CD4-positive, alpha-beta memory T cell (primary cell): Measurements from ENCODE around the gene DHRS12. TPM values are rescaled to one million over a fixed set of nuclear protein-coding genes. Genes with fewer than 3 reads are reported as not detected.

Experiments used
- CTCF ChIA-PET: fragments of 350-600 bp; sonication (Branson Sonifier 250); formaldehyde crosslinking; loops from one replicate; lab custom pipeline; 2021; ENCODE audit warnings: inconsistent platforms; ENCODE audit not compliant: partially characterized antibody; lab: Charles Lee
- POLR2A ChIA-PET: fragments of 350-600 bp; sonication (Branson Sonifier 250); formaldehyde crosslinking; loops from one replicate; lab custom pipeline; 2021; ENCODE audit not compliant: partially characterized antibody; lab: Charles Lee
- DNase-seq, 5 donors: peaks; one replicate each; pipeline versions ENCODE4 v3.0.0 to v3.0.0-alpha.2; 2020 to 2022; ENCODE audit warnings: mixed read lengths in 1 of 5
- H3K27ac ChIP-seq: one replicate; pipeline ENCODE4 v1.7.0; 2013; ENCODE audit warnings: low read depth, low read length
- H3K27me3 ChIP-seq: 2 replicates; pipeline ENCODE4 v1.7.0; 2013; ENCODE audit warnings: mild to moderate bottlenecking, low read length, moderate library complexity; ENCODE audit not compliant: insufficient read depth
- H3K36me3 ChIP-seq: 2 replicates; pipeline ENCODE4 v1.7.0; 2013; ENCODE audit warnings: mild to moderate bottlenecking, low read length, moderate library complexity; ENCODE audit not compliant: insufficient read depth
- H3K4me1 ChIP-seq: 2 replicates; pipeline ENCODE4 v1.7.0; 2013; ENCODE audit warnings: mild to moderate bottlenecking, low read length, moderate library complexity; ENCODE audit not compliant: insufficient read depth
- H3K4me3 ChIP-seq, 2 donors: one replicate each; pipeline ENCODE4 v1.7.0; 2013; ENCODE audit warnings: low read length in 2 of 2, mild to moderate bottlenecking in 1 of 2
- H3K9me3 ChIP-seq, 2 donors: one replicate each; pipeline ENCODE4 v1.7.0; 2013; ENCODE audit warnings: low read length in 2 of 2, control low read depth in 1 of 2; ENCODE audit not compliant: control insufficient read depth in 1 of 2
- H3K27ac Mint-ChIP-seq, 7 donors: one replicate each; pipeline ENCODE4 v1.8.0; 2020 to 2021; ENCODE audit warnings: mixed read lengths in 7 of 7, mild to moderate bottlenecking in 6 of 7, inconsistent platforms in 3 of 7, moderate library complexity in 3 of 7
- H3K27me3 Mint-ChIP-seq, 2 donors: one replicate each; pipeline ENCODE4 v1.8.0; 2020 to 2021; ENCODE audit warnings: mixed read lengths in 2 of 2
- H3K36me3 Mint-ChIP-seq, 2 donors: one replicate each; pipeline ENCODE4 v1.8.0; 2020 to 2021; ENCODE audit warnings: mixed read lengths in 2 of 2, inconsistent platforms in 1 of 2, mild to moderate bottlenecking in 1 of 2
- H3K4me1 Mint-ChIP-seq, 4 donors: one replicate each; pipeline ENCODE4 v1.8.0; 2020 to 2021; ENCODE audit warnings: mixed read lengths in 4 of 4, mild to moderate bottlenecking in 1 of 4
- H3K4me3 Mint-ChIP-seq, 8 donors: one replicate each; pipeline ENCODE4 v1.8.0; 2020 to 2021; ENCODE audit warnings: mixed read lengths in 8 of 8, mild to moderate bottlenecking in 7 of 8, moderate library complexity in 6 of 8, inconsistent platforms in 3 of 8
- H3K9me3 Mint-ChIP-seq, 8 donors: one replicate each; pipeline ENCODE4 v1.8.0; 2020 to 2021; ENCODE audit warnings: mixed read lengths in 8 of 8, mild to moderate bottlenecking in 5 of 8, inconsistent platforms in 3 of 8, moderate library complexity in 1 of 8
- intact Hi-C: fragments of 100-400 bp; cut with micrococcal nuclease; formaldehyde crosslinking; loops from one replicate; pipeline ENCODE4 v1.15.1; 2023
- polyA plus RNA-seq, 2 donors: library from polyadenylated mRNA; unstranded; fragments of 300-500 nt; fragmentation: Illumina TruSeq; gene quantifications; one replicate each; pipeline ENCODE4 v1.2.3, GENCODE V29; 2021
- total RNA-seq, 2 experiments: library from RNA; stranded (reverse); gene quantifications; one replicate each; pipeline ENCODE4 v1.2.3, GENCODE V29; 2021

DHRS12 gene
- total and polyA plus RNA-seq, 4 experiments from 2014 or later, result 23.6 to 38.9 (median 30.7) TPM

DNA sequence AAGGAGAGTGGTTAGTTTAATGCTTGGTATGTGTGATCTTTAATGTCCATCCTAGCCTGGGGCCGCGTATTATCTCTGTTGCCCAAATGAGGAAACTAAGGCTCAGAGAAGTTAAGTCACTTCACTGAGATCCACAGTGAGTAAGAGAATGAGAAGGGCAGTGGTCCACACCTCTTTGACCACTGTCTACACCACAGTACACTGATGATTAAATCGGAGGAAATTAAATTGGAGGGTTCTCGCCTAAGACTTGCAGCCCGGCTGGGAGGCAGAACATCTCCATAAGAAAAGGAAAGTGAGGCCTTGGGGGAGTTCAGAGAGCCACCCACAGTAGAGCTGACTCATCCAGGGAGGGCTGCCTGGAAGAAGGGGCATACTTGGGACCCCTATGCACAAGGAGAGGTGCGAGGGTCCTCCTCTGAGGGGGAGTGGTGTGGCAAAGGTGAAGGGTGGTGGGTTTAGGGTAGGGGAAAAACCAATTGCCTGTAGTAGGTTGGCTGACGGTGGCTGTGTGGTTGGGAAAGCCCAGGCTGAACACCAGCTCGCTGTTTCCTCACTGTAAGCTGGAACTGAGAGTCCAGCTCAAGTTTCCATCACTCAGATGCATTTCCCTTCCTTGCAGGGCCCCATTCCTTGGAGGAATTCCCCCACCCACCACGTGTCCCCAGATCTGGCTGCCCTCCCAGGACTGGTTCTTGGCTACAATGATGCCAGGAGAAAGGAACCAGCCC lies 15.0 kb upstream of the DHRS12 start:
- H3K4me3 Mint-ChIP-seq, result peak overlapping the region; percentile 45 to 94 (median 87)

GRCh38 chr13:51818276-51818675 lies 14.3 kb upstream of the DHRS12 start:
- Histone ChIP-seq H3K27ac (peak overlapping the region; percentile 65), H3K4me3 (no peak overlapping the region), H3K4me1 (peaks cover 82% of the 10 kb centered on the region), H3K9me3 (no peaks in the 10 kb centered on the region), H3K27me3 (no peaks in the 10 kb centered on the region), H3K36me3 (peaks cover 6% of the 10 kb centered on the region)
- intact Hi-C loops, result no loop called here
- Mint-ChIP-seq H3K4me1 (peaks cover 65 to 97% (median 81%) of the 10 kb centered on the region in 4 donors), H3K9me3 (no peaks in the 10 kb centered on the region), H3K36me3 (peaks cover 11 to 31% of the 10 kb centered on the region in 2 donors), H3K27ac (peak overlapping the region; percentile 88 to 95 (median 94)), H3K4me3 (peak overlapping the region in 7 of 8 donors; percentile 64 to 94 (median 86)), H3K27me3 (no peaks in the 10 kb centered on the region)
- ChIA-PET CTCF (interaction anchor here (1.5 to 9.5 kb wide), 2 partner anchors 13 to 15 kb away, joined by 5 to 152 read pairs; no protein-coding TSS in a partner anchor), POLR2A (interaction anchor here (3.5 to 12.6 kb wide), 4 partner anchors 10 to 365 kb away, joined by 20 to 288 read pairs (median 78); partner anchors contain the start of genes DHRS12 and INTS6)
- DNase-seq, result no peak

More for the DNA sequence above, 15.0 kb upstream of the DHRS12 start:
- intact Hi-C loops, result no loop called here
- peak overlapping the region in 1 of 2 donors; percentile 17 for H3K4me3 ChIP-seq
- H3K36me3 ChIP-seq, result no peaks in the 10 kb centered on the region
- no peaks in the 10 kb centered on the region for H3K27me3 Mint-ChIP-seq
- peaks cover 8 to 28% of the 10 kb centered on the region in 2 donors for H3K36me3 Mint-ChIP-seq
- peaks cover 89% of the 10 kb centered on the region for H3K4me1 ChIP-seq
- peak overlapping the region; percentile 88 to 95 (median 94) for H3K27ac Mint-ChIP-seq
- DNase-seq, result peak in 2 of 5 donors; percentile 34 to 78
- H3K27ac ChIP-seq, result peak overlapping the region; percentile 65
- peaks cover 65 to 98% (median 82%) of the 10 kb centered on the region in 4 donors for H3K4me1 Mint-ChIP-seq
- H3K27me3 ChIP-seq, result no peaks in the 10 kb centered on the region
- POLR2A ChIA-PET, result interaction anchor here (1.3 to 12.6 kb wide), 5 partner anchors 10 to 398 kb away, joined by 3 to 288 read pairs (median 39); partner anchors contain the start of genes DHRS12 and INTS6
- CTCF ChIA-PET, result interaction anchor here (1.0 to 9.5 kb wide), 4 partner anchors 10 to 384 kb away, joined by 3 to 152 read pairs (median 10); no protein-coding TSS in a partner anchor
- no peaks in the 10 kb centered on the region for H3K9me3 Mint-ChIP-seq
- H3K9me3 ChIP-seq, result no peaks in the 10 kb centered on the region

- Histone ChIP-seq H3K4me3 (no peak overlapping the region), H3K36me3 (peaks cover 6% of the 10 kb centered on the region), H3K9me3 (no peaks in the 10 kb centered on the region), H3K27me3 (no peaks in the 10 kb centered on the region), H3K27ac (peak overlapping the region; percentile 65), H3K4me1 (peaks cover 77% of the 10 kb centered on the region)
- Mint-ChIP-seq H3K4me1 (peaks cover 64 to 97% (median 81%) of the 10 kb centered on the region in 4 donors), H3K9me3 (no peaks in the 10 kb centered on the region), H3K36me3 (peaks cover 11 to 31% of the 10 kb centered on the region in 2 donors), H3K4me3 (peak overlapping the region in 4 of 8 donors; percentile 32 to 93 (median 76)), H3K27ac (peak overlapping the region; percentile 88 to 95 (median 94)), H3K27me3 (no peaks in the 10 kb centered on the region)
- ChIA-PET CTCF (interaction anchor here (1.5 to 9.5 kb wide), 2 partner anchors 12 to 16 kb away, joined by 5 to 152 read pairs; no protein-coding TSS in a partner anchor), POLR2A (interaction anchor here (3.5 to 12.6 kb wide), 2 partner anchors 11 to 13 kb away, joined by 20 to 288 read pairs; partner anchors contain the start of gene DHRS12)
- no peak for DNase-seq
- intact Hi-C loops, result no loop called here
Measured at GRCh38 chr13:51817717-51818116, 13.8 kb upstream of the DHRS12 start.

- ChIA-PET CTCF (interaction anchor here (1.2 to 5.3 kb wide), 8 partner anchors 10 to 311 kb away, joined by 4 to 442 read pairs (median 52); partner anchors contain the start of genes NEK5 and TMEM272), POLR2A (interaction anchor here (3.0 to 5.9 kb wide), 5 partner anchors 9 to 364 kb away, joined by 17 to 86 read pairs (median 32); partner anchors contain the start of gene INTS6)
- H3K27ac ChIP-seq, result no peak overlapping the region
- Mint-ChIP-seq H3K27me3 (no peaks in the 10 kb centered on the region), H3K4me3 (peak overlapping the region in 3 of 8 donors; percentile 36 to 58 (median 47)), H3K36me3 (peaks cover 15 to 36% of the 10 kb centered on the region in 2 donors), H3K4me1 (peaks cover 59 to 97% (median 76%) of the 10 kb centered on the region in 4 donors), H3K27ac (peak overlapping the region; percentile 72 to 93 (median 81)), H3K9me3 (no peaks in the 10 kb centered on the region)
- H3K9me3 ChIP-seq, result no peaks in the 10 kb centered on the region
- H3K4me1 ChIP-seq, result peaks cover 74% of the 10 kb centered on the region
- DNase-seq, result no peak
- no peak overlapping the region for H3K4me3 ChIP-seq
- intact Hi-C loops, result no loop called here
- peaks cover 11% of the 10 kb centered on the region for H3K36me3 ChIP-seq
- H3K27me3 ChIP-seq, result no peaks in the 10 kb centered on the region
Measured at GRCh38 chr13:51816604-51817249, 12.8 kb upstream of the DHRS12 start.

DNA sequence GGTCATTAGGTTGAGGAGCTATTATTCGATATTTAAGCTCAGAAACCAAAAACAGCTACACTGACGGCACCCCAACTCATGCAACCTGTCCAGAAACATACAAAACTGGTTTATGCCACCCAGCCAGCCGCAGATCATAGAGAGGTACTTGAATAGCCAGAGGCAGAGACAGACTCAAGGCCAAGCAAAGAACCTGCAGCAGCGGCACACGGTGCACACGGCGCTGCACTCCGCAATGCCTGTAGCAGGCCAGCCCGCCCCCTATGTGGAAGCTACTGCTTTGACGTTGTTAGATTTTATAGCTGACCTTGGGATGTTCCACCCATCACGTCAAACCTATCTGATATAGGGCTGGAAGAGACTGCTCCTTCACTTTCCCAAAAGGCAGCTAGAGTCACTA lies 11.9 kb upstream of the DHRS12 start:
- POLR2A ChIA-PET, result interaction anchor here (0.7 to 5.9 kb wide), 8 partner anchors 10 to 379 kb away, joined by 3 to 86 read pairs (median 20); partner anchors contain the start of gene INTS6
- Histone ChIP-seq H3K27me3 (no peaks in the 10 kb centered on the region), H3K36me3 (peaks cover 11% of the 10 kb centered on the region), H3K4me1 (peaks cover 69% of the 10 kb centered on the region), H3K27ac (peak overlapping the region; percentile 43), H3K9me3 (no peaks in the 10 kb centered on the region), H3K4me3 (no peak overlapping the region)
- no peak for DNase-seq
- H3K4me3 Mint-ChIP-seq, result peak overlapping the region in 1 of 8 donors; percentile 76
- peak overlapping the region in 5 of 7 donors; percentile 83 to 97 (median 90) for H3K27ac Mint-ChIP-seq
- intact Hi-C loops, result loop anchor here (1.0 kb wide), 4 partner anchors 9 to 311 kb away; partner anchors contain the start of gene DHRS12
- no peaks in the 10 kb centered on the region for H3K9me3 Mint-ChIP-seq
- H3K27me3 Mint-ChIP-seq, result no peaks in the 10 kb centered on the region
- peaks cover 55 to 93% (median 73%) of the 10 kb centered on the region in 4 donors for H3K4me1 Mint-ChIP-seq
- peaks cover 18 to 40% of the 10 kb centered on the region in 2 donors for H3K36me3 Mint-ChIP-seq
- CTCF ChIA-PET, result interaction anchor here (0.7 to 5.3 kb wide), 26 partner anchors 10 to 529 kb away, joined by 3 to 442 read pairs (median 4); partner anchors contain the start of genes NEK5 and TMEM272

DNA sequence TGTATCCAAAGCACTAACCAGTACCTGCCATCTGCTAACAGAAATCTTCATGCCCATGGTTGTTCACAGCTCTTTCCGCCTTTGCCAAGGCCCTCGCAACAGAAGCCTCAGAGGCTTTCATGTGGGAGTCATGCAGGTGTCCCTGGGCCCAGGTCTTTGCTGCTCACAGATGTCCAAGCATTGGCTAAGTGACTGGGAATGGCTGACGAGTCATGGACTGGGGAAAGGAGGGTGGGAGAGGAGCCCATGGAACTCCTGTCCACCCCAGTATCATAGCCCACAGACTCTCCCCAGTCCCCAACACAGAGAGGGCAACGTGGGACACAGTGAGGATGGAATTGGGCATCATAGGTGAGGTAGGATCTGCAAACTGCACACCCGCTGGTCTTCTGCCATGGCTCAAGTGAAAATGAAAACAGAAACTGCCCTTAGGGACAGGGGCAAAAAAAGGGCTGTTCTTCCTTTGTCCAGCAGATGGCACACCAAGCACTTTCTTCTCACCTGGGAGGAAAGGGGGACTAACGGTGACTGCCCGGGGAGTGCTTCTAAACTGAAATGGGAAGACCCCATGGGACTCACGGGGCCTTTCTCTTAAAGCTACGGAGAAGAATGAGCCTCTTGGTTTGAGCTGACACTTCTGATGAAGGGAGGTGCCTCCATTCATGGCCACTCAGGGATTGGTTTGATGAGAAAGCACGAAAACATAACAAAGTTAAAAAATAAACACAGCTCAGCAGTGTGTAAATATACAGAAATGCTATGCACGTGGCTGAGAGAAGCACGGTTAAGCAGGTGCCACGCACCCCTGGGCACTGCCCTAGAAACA lies 11.1 kb upstream of the DHRS12 start:
- H3K4me1 ChIP-seq, result peaks cover 62% of the 10 kb centered on the region
- Mint-ChIP-seq H3K4me1 (peaks cover 47 to 85% (median 64%) of the 10 kb centered on the region in 4 donors), H3K27me3 (no peaks in the 10 kb centered on the region), H3K4me3 (peak overlapping the region; percentile 52 to 83 (median 70)), H3K36me3 (peaks cover 18 to 39% of the 10 kb centered on the region in 2 donors), H3K9me3 (no peaks in the 10 kb centered on the region), H3K27ac (peak overlapping the region; percentile 78 to 97 (median 90))
- H3K4me3 ChIP-seq, result peak overlapping the region in 1 of 2 donors; percentile 12
- ChIA-PET POLR2A (interaction anchor here (0.7 to 5.9 kb wide), 8 partner anchors 10 to 380 kb away, joined by 3 to 86 read pairs (median 20); partner anchors contain the start of gene INTS6), CTCF (interaction anchor here (0.6 to 5.3 kb wide), 31 partner anchors 9 to 666 kb away, joined by 3 to 442 read pairs (median 4); partner anchors contain the start of genes NEK5 and TMEM272)
- intact Hi-C loops, result loop anchor here (1.0 kb wide), 4 partner anchors 10 to 312 kb away; partner anchors contain the start of gene DHRS12
- DNase-seq, result peak; percentile 74 to 79 (median 77)
- peaks cover 11% of the 10 kb centered on the region for H3K36me3 ChIP-seq
- H3K27ac ChIP-seq, result peak overlapping the region; percentile 43
- H3K27me3 ChIP-seq, result no peaks in the 10 kb centered on the region
- no peaks in the 10 kb centered on the region for H3K9me3 ChIP-seq
